ENCODE data around the gene GRIK5.

The GRIK5 gene

GRCh38 chr19:42060117-42060516 is 9.9 kb downstream of the GRIK5 start:
- no peaks in the 10 kb centered on the region for H3K79me2 ChIP-seq (ENCODE audit: insufficient read depth, low read length)
- H3K9ac ChIP-seq (ENCODE audit: low read depth, low read length, poor library complexity, severe bottlenecking) = no peak overlapping the region
- no peaks in the 10 kb centered on the region for H3K27me3 ChIP-seq (ENCODE audit: insufficient read depth, low read length, poor library complexity, severe bottlenecking)
- no peak overlapping the region for H3K4me2 ChIP-seq (ENCODE audit: low read depth, low read length, poor library complexity, severe bottlenecking)
- no peaks in the 10 kb centered on the region for H3K36me3 ChIP-seq (ENCODE audit: insufficient read depth, low read length)
- H3K9me2 ChIP-seq (replicated peaks; ENCODE audit: low read depth, low read length) = no peaks in the 10 kb centered on the region
- TF ChIP-seq EZH2phosphoT487 (IDR thresholded peaks at IDR 0.05; ENCODE audit: borderline replicate concordance) (no peak), CTCF (conservative IDR thresholded peaks at IDR 0.05; ENCODE audit: low read length) (no peak)
- H3K9me3 ChIP-seq (ENCODE audit: insufficient read depth, low read depth, low read length) = no peaks in the 10 kb centered on the region
- H3K4me3 ChIP-seq (ENCODE audit: low read length, poor library complexity, severe bottlenecking) = no peak overlapping the region
- no peaks in the 10 kb centered on the region for H4K20me1 ChIP-seq (ENCODE audit: insufficient read depth, low read length, poor library complexity, severe bottlenecking)
- H3F3A ChIP-seq (ENCODE audit: low read depth) = no peaks in the 10 kb centered on the region
- H3K4me1 ChIP-seq (ENCODE audit: insufficient read depth, low read length, poor library complexity, severe bottlenecking) = no peaks in the 10 kb centered on the region
- no peak overlapping the region for H2AFZ ChIP-seq (ENCODE audit: low read length)

GRCh38 chr19:42059196-42059595 is 10.8 kb downstream of the GRIK5 start:
- H3K9me3 ChIP-seq (ENCODE audit: insufficient read depth, low read depth, low read length) = no peaks in the 10 kb centered on the region
- no peak overlapping the region for H2AFZ ChIP-seq (ENCODE audit: low read length)
- H3K9me2 ChIP-seq (replicated peaks; ENCODE audit: low read depth, low read length) = no peaks in the 10 kb centered on the region
- no peak overlapping the region for H3K4me2 ChIP-seq (ENCODE audit: low read depth, low read length, poor library complexity, severe bottlenecking)
- no peak overlapping the region for H3K4me3 ChIP-seq (ENCODE audit: low read length, poor library complexity, severe bottlenecking)
- no peaks in the 10 kb centered on the region for H3F3A ChIP-seq (ENCODE audit: low read depth)
- H3K27me3 ChIP-seq (ENCODE audit: insufficient read depth, low read length, poor library complexity, severe bottlenecking) = no peaks in the 10 kb centered on the region
- H4K20me1 ChIP-seq (ENCODE audit: insufficient read depth, low read length, poor library complexity, severe bottlenecking) = no peaks in the 10 kb centered on the region
- H3K79me2 ChIP-seq (ENCODE audit: insufficient read depth, low read length) = no peaks in the 10 kb centered on the region
- H3K36me3 ChIP-seq (ENCODE audit: insufficient read depth, low read length) = no peaks in the 10 kb centered on the region
- TF ChIP-seq CTCF (conservative IDR thresholded peaks at IDR 0.05; ENCODE audit: low read length) (no peak), EZH2phosphoT487 (IDR thresholded peaks at IDR 0.05; ENCODE audit: borderline replicate concordance) (no peak)
- no peaks in the 10 kb centered on the region for H3K4me1 ChIP-seq (ENCODE audit: insufficient read depth, low read length, poor library complexity, severe bottlenecking)
- H3K9ac ChIP-seq (ENCODE audit: low read depth, low read length, poor library complexity, severe bottlenecking) = no peak overlapping the region

- TF ChIP-seq EZH2phosphoT487 (IDR thresholded peaks at IDR 0.05; ENCODE audit: borderline replicate concordance) (no peak), CTCF (conservative IDR thresholded peaks at IDR 0.05; ENCODE audit: low read length) (no peak)
- Histone ChIP-seq H3K4me1 (ENCODE audit: insufficient read depth, low read length, poor library complexity, severe bottlenecking) (no peaks in the 10 kb centered on the region), H3K9me2 (replicated peaks; ENCODE audit: low read depth, low read length) (no peaks in the 10 kb centered on the region), H3K9ac (ENCODE audit: low read depth, low read length, poor library complexity, severe bottlenecking) (no peak overlapping the region), H3K79me2 (ENCODE audit: insufficient read depth, low read length) (no peaks in the 10 kb centered on the region), H3F3A (ENCODE audit: low read depth) (no peaks in the 10 kb centered on the region), H3K4me3 (ENCODE audit: low read length, poor library complexity, severe bottlenecking) (no peak overlapping the region), H4K20me1 (ENCODE audit: insufficient read depth, low read length, poor library complexity, severe bottlenecking) (no peaks in the 10 kb centered on the region), H3K9me3 (ENCODE audit: insufficient read depth, low read depth, low read length) (no peaks in the 10 kb centered on the region), H3K36me3 (ENCODE audit: insufficient read depth, low read length) (no peaks in the 10 kb centered on the region), H3K27me3 (ENCODE audit: insufficient read depth, low read length, poor library complexity, severe bottlenecking) (no peaks in the 10 kb centered on the region), H3K4me2 (ENCODE audit: low read depth, low read length, poor library complexity, severe bottlenecking) (no peak overlapping the region), H2AFZ (ENCODE audit: low read length) (no peak overlapping the region)
Measured at GRCh38 chr19:42057846-42058245, 12.2 kb downstream of the GRIK5 start.
